ENCODE measurements around the gene TMEM26.

Gene TMEM26

GRCh38 chr10:61452655-61453641 is at the start of gene TMEM26:
Gene TMEM26 (minus strand): TSS chr10:61453381. CDS start chr10:61453081, 300 bp downstream.
- DNase-seq (ENCODE audit: low read depth): no peak

DNA sequence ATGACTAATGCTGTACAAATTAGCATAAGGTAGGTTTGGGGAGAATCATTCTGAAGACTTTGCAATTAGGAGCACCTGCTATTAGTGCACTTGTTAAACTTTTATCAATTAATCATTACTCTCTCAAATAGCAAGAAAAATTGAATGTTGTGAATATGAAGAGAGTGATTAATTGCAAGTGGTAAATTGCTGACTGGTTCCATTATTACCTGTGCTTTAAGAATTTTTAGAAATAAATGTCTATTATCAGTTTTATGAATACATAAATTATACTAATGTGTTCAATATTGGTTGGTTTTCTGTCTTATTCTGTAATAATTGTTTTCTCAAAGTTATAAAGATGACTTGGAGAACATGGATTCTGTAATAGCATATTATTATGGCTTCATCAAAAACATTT is 47.3 kb upstream of the TMEM26 start:
- DNase-seq (ENCODE audit: low read depth): no peak

- no peak for DNase-seq (ENCODE audit: low read depth)
Observed at GRCh38 chr10:61492364-61492995, 39.3 kb upstream of the TMEM26 start.

DNA sequence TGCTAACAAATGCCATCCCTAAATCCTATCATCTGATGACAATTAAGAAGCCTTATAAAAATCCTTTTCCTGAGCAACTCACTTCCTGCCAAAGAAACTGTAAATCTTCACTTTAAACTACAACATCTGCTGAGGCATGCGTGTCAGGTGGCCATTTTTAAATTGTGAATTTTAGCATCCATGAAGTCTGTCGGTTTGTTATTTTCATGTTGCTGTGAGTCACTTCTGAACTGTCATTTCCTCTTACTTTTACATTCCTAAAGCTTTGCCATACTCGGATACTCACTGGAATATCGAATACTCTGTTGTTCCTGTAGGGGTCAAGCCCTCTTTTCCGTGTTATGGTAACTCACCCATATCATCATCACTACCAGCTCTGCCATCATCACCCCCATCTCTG is 34.3 kb upstream of the TMEM26 start:
- DNase-seq (ENCODE audit: low read depth): peak; percentile 74

DNA sequence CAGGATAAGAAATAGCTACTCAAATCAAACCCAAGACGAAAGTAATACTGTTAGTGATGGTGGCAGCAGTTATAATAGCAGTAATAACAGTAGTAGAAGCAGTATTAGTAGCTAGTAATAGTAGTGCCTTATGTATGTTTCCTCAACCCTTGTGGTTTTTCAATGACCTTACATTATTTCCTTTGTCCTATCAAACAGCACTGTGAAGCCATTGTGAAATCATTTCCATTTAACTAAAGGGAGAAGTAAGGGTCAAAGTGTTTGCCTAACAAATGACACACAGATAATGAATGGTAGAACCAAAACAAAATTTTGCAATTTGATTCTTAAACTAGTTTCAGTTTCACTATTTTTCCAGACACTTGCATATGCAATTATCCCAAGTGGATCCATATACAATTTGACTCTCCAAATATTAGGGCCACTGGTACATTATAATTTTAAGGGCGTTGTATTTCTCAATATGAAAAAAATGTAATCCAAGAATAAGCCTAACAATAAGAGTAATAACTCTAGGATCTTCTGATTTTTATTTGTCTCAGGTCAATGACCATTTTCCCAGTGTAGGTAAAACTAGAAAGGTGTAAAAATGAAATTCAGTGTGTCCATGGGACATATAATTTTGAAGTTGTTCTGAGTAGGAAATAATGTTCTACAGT is 33.7 kb upstream of the TMEM26 start:
- no peak for DNase-seq (ENCODE audit: low read depth)

DNA sequence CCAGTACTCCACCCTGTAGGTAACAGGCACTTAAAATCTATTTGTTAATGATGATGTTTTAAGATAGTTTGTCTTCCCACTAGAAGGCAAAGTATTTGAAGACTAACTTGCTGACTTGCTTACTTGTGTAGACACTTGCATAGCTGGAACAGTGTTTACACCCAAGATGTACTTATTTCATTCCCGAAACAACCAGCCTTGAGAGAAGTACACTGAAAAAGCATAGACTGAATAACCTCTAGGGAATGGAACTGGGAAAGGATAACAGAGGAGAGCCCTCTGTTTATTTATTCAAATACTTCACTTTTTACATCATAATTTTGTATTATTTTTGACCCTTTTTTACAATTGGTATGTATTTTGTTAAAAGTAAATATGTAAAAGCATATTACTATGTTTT is 33.1 kb upstream of the TMEM26 start:
- DNase-seq (ENCODE audit: low read depth): no peak

DNA sequence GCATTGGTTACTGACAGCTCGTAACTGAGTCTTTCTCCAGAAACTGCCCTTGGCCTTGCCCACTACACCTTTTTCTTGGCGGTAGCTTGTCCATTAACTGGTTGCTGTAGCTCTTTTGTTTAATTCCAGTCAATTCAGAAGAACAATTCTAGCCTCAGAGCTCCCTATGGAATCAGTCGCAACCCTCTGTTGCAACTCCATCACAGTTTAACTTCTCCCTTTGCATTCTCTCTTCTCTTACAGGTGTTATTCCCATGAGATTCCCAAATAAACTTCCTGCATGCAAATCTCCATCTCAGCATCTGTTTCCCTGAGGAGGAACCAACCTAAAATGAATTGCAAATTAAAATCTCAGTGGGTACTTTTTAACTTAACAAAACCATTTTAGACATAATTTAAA is 28.4 kb upstream of the TMEM26 start:
- no peak for DNase-seq (ENCODE audit: low read depth)

GRCh38 chr10:61480208-61480607 is 27.0 kb upstream of the TMEM26 start:
- no peak for DNase-seq (ENCODE audit: low read depth)

DNA sequence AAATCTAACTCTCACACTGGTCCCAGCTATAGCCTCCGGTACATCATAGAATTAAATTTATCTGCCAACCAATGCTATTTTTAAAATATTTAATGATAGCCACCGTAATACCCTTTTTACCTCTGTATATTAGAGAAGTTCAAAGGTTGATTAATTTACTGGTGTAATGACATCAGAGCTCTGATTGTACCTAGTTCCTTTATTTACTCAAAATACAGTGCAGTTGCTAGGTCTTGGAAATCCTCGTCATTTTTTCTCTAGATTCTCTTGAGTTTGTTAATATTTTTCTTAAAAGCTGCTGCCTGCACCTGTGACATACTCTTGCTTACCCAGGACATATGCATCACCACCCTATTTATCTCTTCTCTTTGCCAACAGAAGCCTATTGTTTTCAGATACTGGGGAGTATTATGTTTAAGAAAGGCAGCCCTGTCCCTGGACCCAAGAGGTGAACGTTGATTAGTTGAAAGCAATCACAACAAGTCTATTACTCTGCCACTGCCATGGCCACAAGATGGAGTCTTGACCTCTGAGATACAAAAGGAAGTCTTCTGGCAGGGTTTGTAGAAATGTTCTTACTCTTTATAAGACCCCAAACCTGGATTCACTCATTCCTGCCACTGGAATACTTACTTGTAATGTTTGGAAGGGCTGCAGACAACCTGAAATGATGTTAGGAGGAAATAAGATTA is 25.6 kb upstream of the TMEM26 start:
- DNase-seq (ENCODE audit: low read depth): no peak

DNA sequence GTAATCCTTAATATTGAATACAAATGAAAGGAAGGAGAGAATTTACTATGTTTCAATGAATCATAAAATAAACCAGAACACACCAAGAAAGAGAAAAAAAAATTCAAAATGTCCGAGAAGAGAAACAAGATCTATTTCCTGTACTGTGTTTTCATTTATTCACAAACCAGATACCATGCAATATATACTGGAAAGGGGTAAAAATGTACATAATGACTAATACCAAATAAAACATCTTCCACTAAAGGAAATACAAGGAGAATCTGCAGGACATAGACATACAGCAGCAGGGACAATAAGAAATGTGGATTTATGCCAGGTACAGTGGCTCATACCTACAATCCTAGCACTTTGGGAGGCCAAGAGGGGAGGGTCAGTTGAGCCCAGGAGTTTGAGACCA is 24.3 kb upstream of the TMEM26 start:
- no peak for DNase-seq (ENCODE audit: low read depth)

DNA sequence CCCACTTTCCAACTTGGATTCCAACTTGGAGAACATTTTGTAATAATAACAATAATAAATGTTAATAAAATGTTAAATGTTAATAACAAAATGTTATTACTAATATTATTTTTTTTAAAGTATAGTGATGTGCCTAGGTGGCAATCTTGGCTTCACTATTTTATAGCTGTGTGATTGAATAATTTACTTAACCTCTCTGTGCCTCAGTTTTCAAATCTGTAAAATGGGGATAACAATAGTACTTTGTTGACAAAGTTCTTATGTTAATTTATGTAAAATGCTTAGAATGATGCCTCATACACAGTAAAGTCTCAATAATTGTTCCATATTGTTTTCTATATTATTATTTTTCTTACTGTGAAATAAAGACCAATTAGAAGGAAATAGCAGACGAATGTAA is 23.3 kb upstream of the TMEM26 start:
- DNase-seq (ENCODE audit: low read depth): no peak

GRCh38 chr10:61475449-61475873 is 22.3 kb upstream of the TMEM26 start:
- DNase-seq (ENCODE audit: low read depth): peak; percentile 64

DNA sequence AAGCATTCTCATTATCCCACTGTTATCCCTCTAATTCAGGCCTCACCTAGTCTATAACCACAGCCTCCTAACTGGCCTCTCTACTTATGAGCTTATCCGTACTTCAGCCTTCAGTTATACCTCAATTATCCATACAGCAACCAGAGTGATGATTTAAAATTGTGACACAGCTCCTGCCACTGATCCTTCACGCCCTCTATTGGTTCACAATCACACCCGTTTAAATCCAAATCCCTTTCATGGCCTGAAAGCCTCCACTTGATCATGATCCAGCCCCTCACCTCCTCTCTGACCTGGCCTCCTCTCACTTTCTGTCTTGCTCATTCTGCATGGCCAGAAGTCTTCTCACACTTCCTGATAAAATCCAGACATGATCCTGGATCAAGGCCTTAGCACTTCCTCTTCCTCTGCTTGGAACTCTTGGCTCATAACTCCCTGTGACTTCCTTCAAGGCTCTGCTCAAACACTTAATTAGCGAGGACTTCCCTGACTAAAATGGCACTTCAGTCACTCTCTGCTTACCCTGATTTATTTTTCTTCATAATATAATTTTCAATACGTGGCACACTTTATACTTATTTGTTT is 19.0 kb upstream of the TMEM26 start:
- DNase-seq (ENCODE audit: low read depth): no peak

GRCh38 chr10:61471491-61471890 is 18.3 kb upstream of the TMEM26 start:
- no peak for DNase-seq (ENCODE audit: low read depth)

DNA sequence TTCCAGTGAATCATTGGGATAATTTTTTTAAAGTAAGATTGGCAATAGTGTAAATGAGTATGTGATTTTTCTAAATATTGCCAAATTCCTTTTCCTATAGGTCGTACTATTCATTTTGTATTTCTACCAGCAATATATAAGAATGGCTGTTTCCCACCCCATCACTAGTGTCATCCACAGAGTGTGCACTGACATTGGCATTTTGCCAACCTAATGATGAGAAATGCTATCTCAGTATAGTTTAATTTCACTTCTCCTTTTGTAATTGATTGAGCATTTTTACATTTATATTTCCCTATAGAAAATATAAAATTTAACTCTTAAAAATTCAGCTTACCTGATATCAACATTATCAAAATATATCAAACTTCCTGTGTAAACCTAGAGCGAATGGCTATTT is 17.6 kb upstream of the TMEM26 start:
- no peak for DNase-seq (ENCODE audit: low read depth)

DNA sequence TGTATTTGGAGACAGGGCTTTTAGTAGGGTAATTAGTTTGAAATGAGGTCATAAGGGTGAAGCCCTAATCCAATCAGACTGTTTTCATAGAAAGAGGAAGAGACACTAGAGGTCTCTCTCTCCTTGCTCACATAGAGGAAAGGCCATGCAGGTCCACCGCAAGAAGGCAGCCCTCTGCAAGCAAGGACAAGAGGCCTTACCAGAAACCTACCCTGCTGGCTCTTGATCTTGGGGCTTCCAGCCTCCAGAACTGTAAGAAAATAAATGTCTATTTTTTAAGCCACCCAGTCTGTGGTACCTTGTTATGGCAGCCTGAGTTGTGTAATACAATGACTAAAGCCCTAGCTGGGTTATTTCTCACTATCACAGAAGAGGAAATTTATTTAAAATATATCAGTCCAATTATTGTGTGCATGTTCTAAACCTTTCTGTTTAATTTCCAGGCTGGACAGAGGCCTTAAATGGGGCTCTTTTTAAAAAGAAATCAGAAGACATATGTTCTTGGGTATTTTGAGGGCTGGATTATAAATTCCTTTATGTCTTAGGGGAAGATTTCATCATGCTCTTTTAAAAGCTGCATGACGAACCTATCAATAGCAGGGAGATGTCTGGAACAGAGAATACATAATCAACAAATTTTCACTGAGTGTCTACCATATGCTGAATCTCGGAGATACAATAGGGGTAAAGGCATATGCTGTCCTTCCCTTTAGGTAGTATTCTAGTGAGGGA is 12.9 kb upstream of the TMEM26 start:
- DNase-seq (ENCODE audit: low read depth): no peak

DNA sequence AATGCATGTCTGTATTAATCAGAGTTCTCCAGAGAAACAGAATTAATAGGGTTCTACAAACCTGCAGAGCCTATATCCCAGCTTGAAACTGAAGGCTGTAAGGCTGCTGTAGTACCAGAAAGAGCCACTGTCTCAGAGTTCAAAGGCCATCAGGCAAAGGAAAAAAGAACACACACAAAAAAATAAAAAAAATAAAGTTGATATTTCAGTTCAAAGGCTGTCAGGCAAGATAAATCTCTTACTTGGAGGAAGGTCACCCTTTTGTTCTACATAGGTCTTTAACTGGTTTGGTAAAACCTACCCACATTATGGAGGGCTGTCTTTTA is 12.0 kb upstream of the TMEM26 start:
- DNase-seq (ENCODE audit: low read depth): no peak

DNA sequence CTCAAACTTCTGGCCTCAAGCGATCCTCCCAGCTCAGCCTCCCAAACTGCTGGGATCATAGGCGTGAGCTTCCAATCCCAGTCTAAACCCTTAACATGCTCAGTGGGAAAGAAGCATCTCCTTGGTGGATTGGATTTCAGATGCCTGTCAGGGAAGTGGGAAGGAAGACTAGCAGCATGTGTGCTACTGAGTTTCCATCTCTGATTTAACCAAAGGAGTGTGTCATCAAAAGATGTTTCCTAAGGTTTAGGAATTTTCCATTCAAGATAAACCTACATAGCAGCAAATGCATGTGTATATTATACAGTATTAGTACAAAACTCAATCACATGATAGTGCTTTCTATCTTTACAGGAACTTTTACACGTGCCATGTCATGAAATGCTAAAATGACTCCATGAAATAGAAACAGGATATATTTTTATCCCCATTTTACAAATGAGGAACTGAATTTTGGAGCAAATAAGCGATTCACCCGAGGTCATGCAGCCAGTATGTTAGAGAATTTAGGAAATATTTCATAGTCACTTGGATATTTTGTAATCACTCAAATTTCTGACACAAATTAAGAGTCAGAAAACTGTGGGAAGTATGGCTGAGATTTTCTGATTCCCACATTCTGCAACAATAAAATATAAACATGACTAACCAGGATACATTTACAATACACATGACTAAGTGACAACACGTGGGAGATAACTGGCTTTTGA is 11.4 kb upstream of the TMEM26 start:
- DNase-seq (ENCODE audit: low read depth): peak; percentile 59

GRCh38 chr10:61463035-61463909 is 10.1 kb upstream of the TMEM26 start:
- no peak for DNase-seq (ENCODE audit: low read depth)

- no peak for DNase-seq (ENCODE audit: low read depth)
Observed at GRCh38 chr10:61460835-61461234, 7.7 kb upstream of the TMEM26 start.
